Esophagus (tissue), 2 donors: Measurements from ENCODE around the gene ZNF345. TPM values are rescaled to one million over a fixed set of nuclear protein-coding genes. Genes with fewer than 3 reads are reported as not detected.

Source experiments
- H3K27ac ChIP-seq, 2 donors: one replicate each; pipeline ENCODE4 v1.5.1; 2013; ENCODE audit warnings: low read depth in 2 of 2, mild to moderate bottlenecking in 2 of 2, inconsistent platforms in 1 of 2, low read length in 1 of 2, moderate library complexity in 1 of 2
- H3K27me3 ChIP-seq, 2 donors: one replicate each; pipeline ENCODE4 v1.6.1; 2013; ENCODE audit warnings: low read length in 2 of 2, control low read depth in 1 of 2, mild to moderate bottlenecking in 1 of 2; ENCODE audit not compliant: insufficient read depth in 2 of 2, control insufficient read depth in 1 of 2
- H3K36me3 ChIP-seq, 2 donors: one replicate each; pipeline ENCODE4 v1.6.1; 2013; ENCODE audit warnings: low read length in 1 of 2; ENCODE audit not compliant: control insufficient read depth in 2 of 2, insufficient read depth in 2 of 2
- H3K4me1 ChIP-seq, 2 donors: one replicate each; pipeline ENCODE4 v1.6.1; 2013; ENCODE audit warnings: low read length in 1 of 2; ENCODE audit not compliant: control insufficient read depth in 2 of 2, insufficient read depth in 2 of 2
- H3K4me3 ChIP-seq, 2 donors: one replicate each; pipeline ENCODE4 v1.5.1; 2013; ENCODE audit warnings: low read length in 2 of 2, mild to moderate bottlenecking in 2 of 2, low read depth in 1 of 2, moderate library complexity in 1 of 2
- H3K9me3 ChIP-seq, 2 donors: one replicate each; pipeline ENCODE4 v1.6.1; 2013; ENCODE audit warnings: mild to moderate bottlenecking in 2 of 2, low read depth in 1 of 2, low read length in 1 of 2, moderate library complexity in 1 of 2; ENCODE audit not compliant: control insufficient read depth in 2 of 2, insufficient read depth in 1 of 2
- WGBS, 2 donors: extraction: QIAGEN DNeasy Blood & Tissue Kit; methylation state at CpG; one replicate each; pipeline ENCODE4 v1.1.7; 2013; 5-methylcytosine and 5-hydroxymethylcytosine counted together
- polyA plus RNA-seq, 2 donors: library from polyadenylated mRNA; stranded (reverse); fragments of 200-250 nt; gene quantifications; one replicate each; pipeline ENCODE4 v1.2.3, GENCODE V29; 2013
- donor health status: healthy with polysubstance abuse.
- donor health status: Bipolar disorder and iron deficiency.

Gene ZNF345
- polyA plus RNA-seq: 1 to 10 TPM; 2.0 to 2.3 TPM

DNA sequence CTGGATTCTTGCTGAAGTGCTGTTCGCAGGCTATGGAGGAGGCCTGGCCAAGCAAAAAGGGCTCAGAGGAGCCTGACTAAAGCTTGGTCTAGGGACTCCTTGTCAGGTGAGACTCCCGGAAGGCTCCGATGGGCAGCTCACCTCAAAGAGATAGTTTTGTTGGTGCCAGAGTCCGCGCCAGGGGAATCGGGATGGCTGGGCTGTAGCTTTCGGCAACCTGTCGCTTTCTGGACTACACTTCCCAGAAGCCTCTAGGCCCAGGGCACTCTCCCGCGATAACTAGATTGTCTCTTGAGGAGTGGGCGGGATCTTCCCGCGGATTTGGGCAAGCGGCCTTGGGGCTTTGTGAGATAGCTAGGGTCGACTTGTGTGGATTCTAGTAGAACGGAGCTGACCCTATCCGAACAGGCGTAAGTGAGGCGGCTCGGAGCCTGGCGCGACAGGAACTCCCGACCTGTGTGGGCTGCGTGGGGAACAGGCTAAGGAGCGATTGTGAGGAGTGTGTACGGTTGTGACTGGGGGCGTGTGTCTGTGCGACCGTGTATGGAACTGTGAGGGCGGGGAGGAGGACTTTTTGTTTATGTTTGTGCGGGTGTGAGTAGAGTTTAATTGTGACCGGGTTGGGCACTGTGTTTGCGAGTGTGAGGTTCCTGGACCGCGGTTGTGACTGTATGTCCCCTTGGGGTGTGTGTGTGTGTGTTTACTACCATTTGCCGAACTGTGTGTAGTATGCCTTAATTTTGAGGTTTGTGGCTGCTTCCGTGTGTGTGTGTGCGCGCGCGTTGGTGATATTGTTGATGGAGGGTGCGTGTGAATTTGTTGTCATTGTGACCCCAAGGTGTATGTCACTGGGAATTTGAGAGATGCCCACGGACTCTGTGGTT is at the start of gene ZNF345:
ZNF345 (plus strand) TSS at position 318 of the 884 bp plus-strand sequence. CDS start 25,955 bp downstream, outside the sequence.
- H3K9me3 ChIP-seq: peaks cover 0 to 2% of the 10 kb centered on the region in 2 donors

GRCh38 chr19:36805364-36805763 is 45.3 kb upstream of the ZNF345 start:
- Histone ChIP-seq H3K4me1 (no peaks in the 10 kb centered on the region), H3K36me3 (no peaks in the 10 kb centered on the region), H3K4me3 (no peak overlapping the region), H3K27ac (no peak overlapping the region), H3K9me3 (peaks cover 3 to 18% of the 10 kb centered on the region in 2 donors), H3K27me3 (no peaks in the 10 kb centered on the region)
- WGBS, 2 donors: 99 to 100% methylated on average over 1 of the region's 1 CpG

More for the DNA sequence above, at the start of gene ZNF345:
- Histone ChIP-seq H3K27ac (peak within 1 kb of the TSS; percentile 92 to 97), H3K27me3 (no peaks in the 10 kb centered on the region), H3K36me3 (no peaks in the 10 kb centered on the region), H3K4me1 (peaks cover 3 to 8% of the 10 kb centered on the region in 2 donors), H3K4me3 (peak within 1 kb of the TSS; percentile 91 to 92)
- WGBS, 2 donors: 0 to 1% methylated on average over 43 of the region's 43 CpGs

DNA sequence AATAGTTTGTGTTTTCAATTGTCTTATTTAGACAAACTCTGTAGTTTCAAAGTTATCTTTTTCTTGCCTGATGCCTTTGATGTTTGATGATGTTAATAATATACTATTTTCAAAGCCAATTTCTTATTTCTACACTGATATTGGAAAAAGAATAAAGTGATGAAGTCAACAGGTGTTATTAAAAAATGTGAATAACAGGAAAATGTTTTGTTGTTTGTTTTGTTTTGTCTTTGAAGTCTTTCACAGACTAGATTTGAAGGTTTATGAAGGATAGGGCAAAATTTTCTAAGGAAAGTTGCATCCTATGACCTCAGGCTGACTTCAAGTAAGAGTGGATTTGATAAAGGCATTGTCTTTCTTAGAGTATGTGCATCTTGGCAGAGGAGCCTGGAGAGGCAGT is 43.6 kb upstream of the ZNF345 start:
- no peaks in the 10 kb centered on the region for H3K36me3 ChIP-seq

DNA sequence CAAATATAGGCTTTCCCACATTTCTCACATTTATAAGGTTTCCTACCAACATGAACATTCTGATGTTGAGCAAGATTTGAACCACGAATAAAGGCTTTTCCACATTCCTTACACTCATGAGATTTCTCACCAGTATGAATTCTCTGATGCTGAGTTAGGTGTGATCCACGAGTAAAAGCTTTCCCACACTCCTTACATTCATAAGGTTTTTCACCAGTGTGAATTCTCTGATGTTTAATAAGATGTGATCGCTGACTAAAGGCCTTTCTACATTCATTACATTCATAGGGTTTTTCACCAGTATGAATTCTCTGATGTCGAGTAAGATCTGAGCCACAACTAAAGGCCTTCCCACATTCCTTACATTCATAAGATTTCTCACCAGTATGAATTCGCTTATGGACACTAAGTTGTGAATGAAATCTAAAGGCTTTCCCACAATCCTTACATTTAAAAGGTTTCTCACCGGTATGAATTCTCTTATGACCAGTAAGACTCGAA is 31.5 kb upstream of the ZNF345 start:
- Histone ChIP-seq H3K36me3 (peaks cover 10 to 15% of the 10 kb centered on the region in 2 donors), H3K27me3 (no peaks in the 10 kb centered on the region), H3K27ac (no peak overlapping the region), H3K4me3 (no peak overlapping the region), H3K4me1 (no peaks in the 10 kb centered on the region), H3K9me3 (peaks cover 16 to 34% of the 10 kb centered on the region in 2 donors)
- WGBS, 2 donors: 96 to 98% methylated on average over 7 of the region's 7 CpGs

More for the DNA sequence above, 43.6 kb upstream of the ZNF345 start:
- Histone ChIP-seq H3K9me3 (peaks cover 3 to 18% of the 10 kb centered on the region in 2 donors), H3K4me3 (no peak overlapping the region), H3K27me3 (no peaks in the 10 kb centered on the region), H3K4me1 (no peaks in the 10 kb centered on the region), H3K27ac (no peak overlapping the region)

GRCh38 chr19:36821758-36822157 is 28.9 kb upstream of the ZNF345 start:
- H3K27me3 ChIP-seq: no peaks in the 10 kb centered on the region
- no peaks in the 10 kb centered on the region for H3K4me1 ChIP-seq
- H3K27ac ChIP-seq: no peak overlapping the region
- no peak overlapping the region for H3K4me3 ChIP-seq
- WGBS, 2 donors: 97 to 99% methylated on average over 5 of the region's 5 CpGs
- H3K36me3 ChIP-seq: peaks cover 13 to 21% of the 10 kb centered on the region in 2 donors
- H3K9me3 ChIP-seq: peaks cover 11 to 29% of the 10 kb centered on the region in 2 donors

DNA sequence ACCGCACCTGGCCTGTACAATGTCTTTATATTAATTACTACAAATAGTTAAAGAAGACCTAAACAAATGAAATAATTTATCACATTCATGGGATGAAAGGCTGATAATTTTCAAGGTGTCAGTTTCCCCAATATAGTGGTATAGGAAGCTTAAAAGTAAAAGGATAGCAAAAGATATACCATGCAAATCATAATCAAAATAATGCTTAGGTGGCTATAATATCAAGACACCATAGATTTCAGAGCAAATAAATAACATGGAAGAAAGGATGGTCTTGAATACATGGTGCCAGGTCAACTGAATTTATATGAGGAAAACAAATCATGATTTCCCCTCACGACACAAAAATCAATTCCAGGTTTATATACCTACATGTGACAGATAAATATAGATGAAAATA is 17.2 kb upstream of the ZNF345 start:
- WGBS, 2 donors: 98 to 100% methylated on average over 2 of the region's 2 CpGs
- H3K27ac ChIP-seq: no peak overlapping the region
- peaks cover 4 to 11% of the 10 kb centered on the region in 2 donors for H3K9me3 ChIP-seq
- H3K4me3 ChIP-seq: no peak overlapping the region
- no peaks in the 10 kb centered on the region for H3K4me1 ChIP-seq
- H3K36me3 ChIP-seq: peaks cover 0 to 3% of the 10 kb centered on the region in 2 donors
- no peaks in the 10 kb centered on the region for H3K27me3 ChIP-seq

GRCh38 chr19:36837176-36837905 is 13.3 kb upstream of the ZNF345 start:
- peak overlapping the region; percentile 97 for H3K27ac ChIP-seq
- no peaks in the 10 kb centered on the region for H3K27me3 ChIP-seq
- peak overlapping the region; percentile 61 to 86 for H3K4me3 ChIP-seq
- 19 to 25% methylated on average over 8 of the region's 8 CpGs for WGBS, 2 donors
- H3K36me3 ChIP-seq: peaks cover 0 to 2% of the 10 kb centered on the region in 2 donors
- peaks cover 0 to 3% of the 10 kb centered on the region in 2 donors for H3K4me1 ChIP-seq
- peaks cover 1 to 5% of the 10 kb centered on the region in 2 donors for H3K9me3 ChIP-seq

- WGBS, 2 donors: 1% methylated on average over 56 of the region's 56 CpGs
- no peaks in the 10 kb centered on the region for H3K36me3 ChIP-seq
- H3K27ac ChIP-seq: peak within 1 kb of the TSS; percentile 97
- H3K4me1 ChIP-seq: peaks cover 0 to 3% of the 10 kb centered on the region in 2 donors
- no peaks in the 10 kb centered on the region for H3K27me3 ChIP-seq
- peaks cover 0 to 1% of the 10 kb centered on the region in 2 donors for H3K9me3 ChIP-seq
- peak within 1 kb of the TSS; percentile 61 to 86 for H3K4me3 ChIP-seq
Observed at GRCh38 chr19:36837906-36838783, 12.5 kb upstream of the ZNF345 start, which contains the start of gene ZNF790. ZNF790 (minus strand) TSS chr19:36838387; CDS start chr19:36825619, 12,768 bp downstream.
